Measurements from ENCODE around the gene LCT.

- no peak for TF ChIP-seq ZNF148 (tag by site-specific recombination; IDR thresholded peaks at IDR 0.05; ENCODE audit: borderline replicate concordance)
- no peak for TF ChIP-seq CTCF (tag by site-specific recombination; IDR thresholded peaks at IDR 0.05)
- TF ChIP-seq ZNF391 (tag by site-specific recombination; IDR thresholded peaks at IDR 0.05; ENCODE audit: borderline replicate concordance, low read depth), result no peak
- TF ChIP-seq SP2 (tag by site-specific recombination; IDR thresholded peaks at IDR 0.05), result no peak
- TF ChIP-seq ZNF707 (tag by site-specific recombination; IDR thresholded peaks at IDR 0.05), result no peak
- TF ChIP-seq, protein P1, sequence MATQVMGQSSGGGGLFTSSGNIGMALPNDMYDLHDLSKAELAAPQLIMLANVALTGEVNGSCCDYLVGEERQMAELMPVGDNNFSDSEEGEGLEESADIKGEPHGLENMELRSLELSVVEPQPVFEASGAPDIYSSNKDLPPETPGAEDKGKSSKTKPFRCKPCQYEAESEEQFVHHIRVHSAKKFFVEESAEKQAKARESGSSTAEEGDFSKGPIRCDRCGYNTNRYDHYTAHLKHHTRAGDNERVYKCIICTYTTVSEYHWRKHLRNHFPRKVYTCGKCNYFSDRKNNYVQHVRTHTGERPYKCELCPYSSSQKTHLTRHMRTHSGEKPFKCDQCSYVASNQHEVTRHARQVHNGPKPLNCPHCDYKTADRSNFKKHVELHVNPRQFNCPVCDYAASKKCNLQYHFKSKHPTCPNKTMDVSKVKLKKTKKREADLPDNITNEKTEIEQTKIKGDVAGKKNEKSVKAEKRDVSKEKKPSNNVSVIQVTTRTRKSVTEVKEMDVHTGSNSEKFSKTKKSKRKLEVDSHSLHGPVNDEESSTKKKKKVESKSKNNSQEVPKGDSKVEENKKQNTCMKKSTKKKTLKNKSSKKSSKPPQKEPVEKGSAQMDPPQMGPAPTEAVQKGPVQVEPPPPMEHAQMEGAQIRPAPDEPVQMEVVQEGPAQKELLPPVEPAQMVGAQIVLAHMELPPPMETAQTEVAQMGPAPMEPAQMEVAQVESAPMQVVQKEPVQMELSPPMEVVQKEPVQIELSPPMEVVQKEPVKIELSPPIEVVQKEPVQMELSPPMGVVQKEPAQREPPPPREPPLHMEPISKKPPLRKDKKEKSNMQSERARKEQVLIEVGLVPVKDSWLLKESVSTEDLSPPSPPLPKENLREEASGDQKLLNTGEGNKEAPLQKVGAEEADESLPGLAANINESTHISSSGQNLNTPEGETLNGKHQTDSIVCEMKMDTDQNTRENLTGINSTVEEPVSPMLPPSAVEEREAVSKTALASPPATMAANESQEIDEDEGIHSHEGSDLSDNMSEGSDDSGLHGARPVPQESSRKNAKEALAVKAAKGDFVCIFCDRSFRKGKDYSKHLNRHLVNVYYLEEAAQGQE (tag by site-specific recombination; IDR thresholded peaks at IDR 0.05), result no peak
Observed at GRCh38 chr2:135741043-135741394, 96.0 kb downstream of the LCT start.
